NOMO-1 treated with DMSO at 0.1 percent for 48 hours (cell line): ENCODE data around the gene MOB1A.
"Not testable (repeated sequence)": the region's sequence is repeated elsewhere in the genome, so short reads cannot be mapped to it uniquely, and the experiment has no call there.

Experiments
- DNase-seq: peaks from one replicate; lab custom pipeline; 2025; ENCODE audit not compliant: unreplicated experiment; lab: John Stamatoyannopoulos, UW

The MOB1A gene

DNA sequence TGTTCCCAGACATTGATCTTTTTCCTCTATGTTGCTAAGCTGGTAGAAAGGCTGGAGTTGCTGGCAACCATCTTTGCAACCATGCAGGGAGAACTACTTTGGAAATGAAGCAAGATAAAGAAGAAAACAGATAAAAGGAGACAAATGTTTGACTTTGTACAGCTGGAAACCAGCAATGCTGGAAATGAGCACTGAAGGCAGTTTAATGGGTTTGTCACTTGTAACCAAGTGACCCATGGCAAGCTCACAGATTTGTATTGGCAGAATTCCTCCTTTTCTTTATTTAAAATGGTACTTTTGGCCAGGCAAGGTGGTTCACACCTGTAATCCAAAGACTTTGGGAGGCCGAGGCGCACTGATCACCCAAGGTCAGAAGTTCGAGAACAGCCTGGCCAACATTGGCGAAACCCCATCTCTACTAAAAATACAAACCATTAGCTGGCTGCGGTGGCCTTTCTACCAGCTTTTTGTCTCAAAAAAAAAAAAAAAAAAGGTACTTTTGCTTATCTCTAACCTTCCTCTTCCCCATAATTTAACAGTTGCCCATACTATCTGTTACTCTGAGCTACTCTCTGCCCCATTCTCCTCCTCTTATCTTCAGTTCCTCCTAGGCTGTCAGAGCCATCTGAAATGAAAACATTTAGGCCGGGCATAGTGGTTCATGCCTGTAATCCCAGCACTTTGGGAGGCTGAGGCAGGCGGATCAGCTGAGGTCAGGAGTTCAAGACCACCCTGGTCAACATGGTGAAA, 28.9 kb downstream of the MOB1A start:
- DNase-seq = no peak

GRCh38 chr2:74149247-74149525, 29.5 kb downstream of the MOB1A start:
- DNase-seq = no peak

- no peak for DNase-seq
These were observed 30.0 kb downstream of the MOB1A start for GRCh38 chr2:74148457-74149246.

DNA sequence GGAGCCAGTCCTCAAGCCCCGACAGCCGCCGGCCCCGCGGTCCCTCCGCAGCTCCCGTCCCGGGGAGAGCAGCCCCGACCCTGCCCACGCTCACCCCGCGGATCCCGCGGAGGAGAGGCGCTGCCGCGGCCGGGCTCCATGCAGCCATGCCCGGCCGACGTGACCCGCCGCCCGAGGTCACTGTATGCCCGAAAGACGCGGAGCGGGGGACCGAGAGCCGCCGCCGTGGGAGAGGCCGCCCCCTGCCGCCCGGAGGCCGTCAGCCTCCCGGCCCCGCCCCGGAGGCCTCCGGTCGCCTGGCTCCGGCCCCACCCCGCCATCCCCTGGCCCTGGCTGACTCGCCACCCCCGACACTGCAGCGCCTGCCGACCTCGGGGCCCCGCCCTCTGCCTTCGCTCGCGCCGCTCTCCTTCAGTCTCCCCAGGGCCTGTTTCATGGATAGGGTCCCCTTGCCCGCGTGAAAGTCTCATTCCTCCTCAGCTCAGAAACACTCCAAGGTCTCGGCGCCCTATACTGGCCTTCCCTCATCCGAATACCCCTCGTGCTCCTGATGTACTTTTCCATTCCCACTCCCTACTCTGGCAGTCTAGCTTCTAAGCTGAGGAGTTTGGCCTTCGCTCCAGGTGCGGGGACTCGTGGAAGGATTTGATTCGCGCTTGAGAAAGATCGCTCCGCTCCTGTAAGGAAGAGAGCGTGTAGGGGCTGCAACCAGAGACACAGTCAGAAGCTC, 30.8 kb downstream of the MOB1A start, which contains the start of gene BOLA3:
Gene BOLA3, minus strand, starts transcription at position 186 of the 730 bp plus-strand sequence. Its CDS starts 38 bp downstream, at position 148.
- DNase-seq = peak; percentile 85

- peak; percentile 50 for DNase-seq
These were observed 31.6 kb downstream of the MOB1A start for GRCh38 chr2:74146929-74147726.

DNA sequence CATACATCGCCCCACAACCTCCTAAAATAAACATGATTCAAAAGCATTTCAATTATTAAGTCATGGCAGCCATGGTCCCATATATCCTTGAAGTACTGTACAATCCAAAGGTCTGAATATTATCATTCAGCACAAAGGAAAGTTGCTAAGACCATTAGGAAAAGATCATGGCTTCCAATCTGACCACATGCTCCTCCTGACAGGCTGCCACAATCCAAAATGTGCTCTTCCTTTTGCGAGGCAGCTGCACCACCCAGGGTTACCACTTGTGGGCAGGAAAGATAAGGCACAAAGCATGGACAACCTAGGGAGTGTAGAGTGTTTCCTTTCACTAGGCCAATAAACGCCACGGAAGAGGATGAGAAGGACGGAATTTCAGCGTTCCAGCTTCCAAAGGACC, 36.3 kb downstream of the MOB1A start:
- no peak for DNase-seq

DNA sequence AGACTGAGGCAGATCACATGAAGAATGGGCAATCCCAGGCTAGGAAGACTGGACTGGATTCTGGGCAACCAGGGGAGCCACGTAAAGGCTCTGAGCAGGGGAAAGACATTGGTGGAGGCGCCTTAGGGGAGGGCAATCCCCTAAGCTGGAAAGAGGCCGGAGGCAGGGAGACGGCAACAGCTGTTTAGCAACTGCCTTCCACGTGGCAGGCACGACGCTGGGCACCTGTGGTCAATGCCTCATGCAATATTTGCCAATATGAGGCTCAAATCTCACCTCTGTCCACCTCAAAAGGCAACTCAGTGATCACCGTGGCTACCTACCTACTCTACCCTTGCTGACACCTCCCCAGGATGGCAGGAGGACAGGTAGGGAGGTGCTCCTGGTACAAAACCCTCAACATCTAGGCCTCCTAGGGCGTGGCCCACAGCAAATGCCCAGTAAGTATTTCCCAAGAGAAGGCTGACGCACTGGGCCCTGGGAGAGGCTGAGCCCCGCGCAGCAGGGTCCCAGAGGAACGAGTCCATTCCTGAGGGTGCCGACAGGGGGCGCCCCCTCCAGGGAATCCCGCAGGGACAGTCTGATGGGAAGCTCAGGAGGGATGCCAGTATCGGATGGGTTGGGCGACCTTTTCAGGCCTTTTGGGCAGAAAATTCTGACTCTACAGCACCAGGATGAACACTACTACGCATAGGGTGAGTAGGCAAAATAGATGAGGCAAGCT, 39.9 kb downstream of the MOB1A start:
- DNase-seq = no peak

GRCh38 chr2:74137651-74138599, 40.8 kb downstream of the MOB1A start:
- no peak for DNase-seq

GRCh38 chr2:74131901-74132300, 46.8 kb downstream of the MOB1A start:
- no peak for DNase-seq

GRCh38 chr2:74130211-74130995, 48.3 kb downstream of the MOB1A start:
- no peak for DNase-seq

DNA sequence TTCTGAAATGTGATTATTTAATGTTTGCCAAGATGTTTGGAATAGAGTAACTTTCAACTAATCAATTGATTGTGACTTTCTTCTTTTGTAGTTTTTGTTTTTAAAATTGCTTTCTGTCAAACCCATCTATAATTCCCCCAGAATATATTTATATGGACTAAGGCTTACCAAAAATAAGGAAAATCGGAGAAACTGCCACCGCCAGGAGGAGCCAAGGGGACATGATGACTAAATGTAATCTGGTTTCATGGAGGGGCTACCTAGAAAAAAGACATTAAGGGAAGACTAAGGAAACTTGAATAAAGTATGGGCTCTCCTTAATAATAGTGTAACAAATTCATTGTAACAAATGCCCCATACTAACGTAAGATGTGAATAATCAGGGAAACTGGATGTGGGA, 50.5 kb downstream of the MOB1A start:
- DNase-seq = no peak

GRCh38 chr2:74123955-74124354, 54.7 kb downstream of the MOB1A start:
- DNase-seq = not testable (repeated sequence)

DNA sequence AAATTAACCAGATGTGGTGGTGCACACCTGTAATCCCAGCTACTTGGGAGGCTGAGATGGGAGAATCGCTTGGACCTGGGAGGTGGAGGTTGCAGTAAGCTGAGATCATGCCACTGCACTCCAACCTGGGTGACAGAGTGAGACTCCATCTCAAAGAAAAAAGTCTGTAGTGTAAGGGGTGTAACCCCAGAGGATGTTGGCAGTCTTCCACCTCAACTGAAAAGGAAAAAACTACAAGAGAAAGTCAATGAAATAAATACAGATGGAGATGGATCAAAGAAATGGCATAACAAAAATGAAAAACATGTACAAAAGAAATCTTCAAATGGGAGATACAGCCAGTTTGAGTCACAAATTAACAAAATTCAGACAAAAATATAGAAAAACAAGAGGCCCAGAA, 56.8 kb downstream of the MOB1A start:
- DNase-seq = not testable (repeated sequence)

GRCh38 chr2:74119912-74120825, 58.5 kb downstream of the MOB1A start:
- peak; percentile 75 for DNase-seq

DNA sequence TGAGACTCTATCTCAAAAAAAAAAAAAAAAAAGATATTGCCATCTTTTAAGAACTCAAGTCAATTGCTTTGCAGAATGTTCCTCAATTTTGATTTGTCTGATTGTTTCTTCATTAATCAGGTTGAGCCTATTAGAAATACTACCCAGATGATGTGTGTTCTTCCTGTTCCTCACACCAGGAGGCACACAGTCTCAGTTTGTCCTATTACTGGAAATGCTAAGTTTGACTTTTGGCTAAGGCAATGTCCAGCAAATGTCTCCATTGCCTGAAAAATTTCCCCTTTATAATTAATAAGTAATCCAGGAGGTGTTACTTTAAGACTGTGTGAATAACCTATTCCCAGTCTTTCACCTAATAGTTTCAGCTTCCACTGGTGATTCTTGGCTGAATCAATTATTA, 59.3 kb downstream of the MOB1A start:
- peak; percentile 15 for DNase-seq

DNA sequence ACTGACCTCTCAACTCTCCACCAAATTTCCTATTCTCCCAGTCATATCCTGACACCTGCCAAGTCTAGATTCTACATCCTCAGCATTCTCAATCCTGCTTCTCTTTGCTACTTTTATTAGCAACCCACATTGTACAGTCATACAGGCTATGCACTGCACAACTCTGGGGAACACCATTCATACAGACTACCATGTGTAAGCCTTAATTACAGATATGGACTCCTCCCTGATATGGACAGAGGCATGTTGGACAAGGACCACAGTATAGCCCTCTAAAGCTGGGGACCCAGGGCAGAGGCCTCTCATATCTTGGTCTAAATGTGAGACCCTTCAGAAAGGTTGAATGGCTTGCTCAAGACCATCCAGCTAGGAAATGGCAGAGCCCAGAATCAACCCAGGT, 67.3 kb downstream of the MOB1A start:
- no peak for DNase-seq

- no peak for DNase-seq
These were observed 68.1 kb downstream of the MOB1A start for GRCh38 chr2:74110537-74110936.
